Endothelial cell of umbilical vein (primary cell): Measurements from ENCODE around the gene MLLT1. TPM values are rescaled to one million over a fixed set of nuclear protein-coding genes. Genes with fewer than 3 reads are reported as not detected.
A peak's percentile ranks its signal among the peaks of the same experiment; 100 is the strongest.

ENCODE experiments used
- BruUV-seq: library from RNA; stranded (reverse); fragments of 400-500 nt; replicated peaks from 2 replicates; lab custom pipeline; 2021; lab: Mats Ljungman, UMichigan
- CTCF ChIA-PET: fragments of 300-600, 350-600 bp; sonication (Branson Sonifier 250); formaldehyde crosslinking; loops from one replicate; lab custom pipeline; 2021; ENCODE audit warnings: antibody characterized with exemption, inconsistent platforms; lab: Charles Lee
- POLR2A ChIA-PET: fragments of 300-600, 350-600 bp; sonication (Branson Sonifier 250); formaldehyde crosslinking; loops from one replicate; lab custom pipeline; 2021; ENCODE audit warnings: antibody characterized with exemption, inconsistent platforms; lab: Charles Lee
- DNase-seq: peaks from one replicate; pipeline ENCODE4 v3.0.0-alpha.2; 2011; ENCODE audit warnings: low read depth, low spot score
- FAIRE-seq: peaks from 2 replicates; lab custom pipeline; 2011; peaks lifted over from hg19 to GRCh38; lab: Jason Lieb, UNC
- H2AFZ ChIP-seq: 2 replicates; pipeline ENCODE4 v1.6.0; 2012; ENCODE audit warnings: low read depth, low read length, control low read depth, inconsistent platforms
- H3K27ac ChIP-seq: 2 replicates; pipeline ENCODE4 v1.5.1; 2011; ENCODE audit warnings: low read depth, mild to moderate bottlenecking, control low read depth, low read length, moderate library complexity; ENCODE audit not compliant: insufficient read depth
- H3K27me3 ChIP-seq, 2 experiments: 2 replicates each; pipeline versions ENCODE4 v1.6.0 to v1.6.1; 2011; ENCODE audit warnings: low read length in 2 of 2, mixed read lengths in 1 of 2; ENCODE audit not compliant: control insufficient read depth in 2 of 2, insufficient read depth in 2 of 2
- H3K36me3 ChIP-seq, 2 experiments: 2 replicates in 1 of 2; 3 replicates in 1 of 2; pipeline ENCODE4 v1.5.1; 2011; ENCODE audit warnings: low read length in 2 of 2, mild to moderate bottlenecking in 1 of 2, moderate library complexity in 1 of 2; ENCODE audit not compliant: control insufficient read depth in 2 of 2, insufficient read depth in 2 of 2; ENCODE audit errors: extremely low read depth in 1 of 2
- H3K4me1 ChIP-seq: 3 replicates; pipeline ENCODE4 v1.5.1; 2011; ENCODE audit warnings: mild to moderate bottlenecking, low read length; ENCODE audit not compliant: control insufficient read depth, insufficient read depth; ENCODE audit errors: extremely low read depth
- H3K4me2 ChIP-seq: 2 replicates; pipeline ENCODE4 v1.6.1; 2011; ENCODE audit warnings: low read length, control low read depth, mixed read lengths; ENCODE audit not compliant: insufficient read depth
- H3K4me3 ChIP-seq, 3 experiments: fragments of 200-600 bp in 1 of 3; sonication (generic), shearing (Covaris generic) in 1 of 3; replicated peaks in 1 of 3; 2 replicates each; pipeline ENCODE4 v1.5.1; 2011 to 2016; ENCODE audit warnings: control low read depth in 3 of 3, low read length in 3 of 3, mild to moderate bottlenecking in 2 of 3, inconsistent platforms in 1 of 3, low read depth in 1 of 3, moderate library complexity in 1 of 3; ENCODE audit not compliant: insufficient read depth in 1 of 3
- H3K79me2 ChIP-seq: 2 replicates; pipeline ENCODE4 v1.6.0; 2012; ENCODE audit warnings: low read length, inconsistent platforms; ENCODE audit not compliant: control insufficient read depth, insufficient read depth
- H3K9ac ChIP-seq: replicated peaks from 2 replicates; pipeline ENCODE3; 2011; ENCODE audit warnings: low read length, control low read depth; ENCODE audit not compliant: insufficient read depth; ENCODE audit errors: extremely low read depth
- H3K9me1 ChIP-seq: replicated peaks from 3 replicates; pipeline ENCODE4 v1.6.0; 2011; ENCODE audit warnings: mild to moderate bottlenecking, low read length; ENCODE audit not compliant: control insufficient read depth, insufficient read depth; ENCODE audit errors: extremely low read depth
- H3K9me3 ChIP-seq: replicated peaks from 2 replicates; pipeline ENCODE4 v1.5.1; 2012; ENCODE audit warnings: low read length, inconsistent platforms; ENCODE audit not compliant: control insufficient read depth, insufficient read depth
- H4K20me1 ChIP-seq: replicated peaks from 2 replicates; pipeline ENCODE3; 2011; ENCODE audit warnings: mild to moderate bottlenecking, low read length; ENCODE audit not compliant: control insufficient read depth, insufficient read depth; ENCODE audit errors: extremely low read depth
- CTCF ChIP-seq, 2 donors: IDR thresholded peaks; 1 replicate in 1 of 2; 2 replicates in 1 of 2; pipeline ENCODE4 v1.5.1; 2011; ENCODE audit warnings: low read length in 2 of 2, mild to moderate bottlenecking in 2 of 2, moderate library complexity in 2 of 2, control low read depth in 1 of 2, inconsistent platforms in 1 of 2, low read depth in 1 of 2; ENCODE audit not compliant: insufficient read depth in 1 of 2; ENCODE audit errors: extremely low read depth in 1 of 2
- EZH2 ChIP-seq: IDR thresholded peaks from 2 replicates; pipeline ENCODE4 v1.6.1; 2012; ENCODE audit warnings: borderline replicate concordance, low read depth, mild to moderate bottlenecking, moderate library complexity, low read length, inconsistent platforms; ENCODE audit not compliant: severe bottlenecking
- FOS ChIP-seq: IDR thresholded peaks from 2 replicates; pipeline ENCODE4 v1.6.1; 2011; ENCODE audit warnings: mild to moderate bottlenecking, low read length, moderate library complexity, borderline replicate concordance; ENCODE audit not compliant: insufficient read depth
- GATA2 ChIP-seq: IDR thresholded peaks from 2 replicates; pipeline ENCODE4 v1.7.0; 2011; ENCODE audit warnings: low read depth, mild to moderate bottlenecking, moderate library complexity, mixed read lengths, low read length; ENCODE audit not compliant: insufficient read length, insufficient read depth
- JUN ChIP-seq: IDR thresholded peaks from 2 replicates; pipeline ENCODE4 v1.6.1; 2011; ENCODE audit warnings: borderline replicate concordance, low read depth; ENCODE audit not compliant: insufficient read length, insufficient read depth
- MAX ChIP-seq: IDR thresholded peaks from 2 replicates; pipeline ENCODE4 v1.6.1; 2011; ENCODE audit not compliant: insufficient read depth, insufficient read length
- MYC ChIP-seq: IDR thresholded peaks from one replicate; pipeline ENCODE4 v1.6.1; 2011; ENCODE audit warnings: mild to moderate bottlenecking, low read depth, low read length
- POLR2A ChIP-seq: IDR thresholded peaks from 2 replicates; pipeline ENCODE4 v1.6.1; 2012; ENCODE audit warnings: low read depth, mild to moderate bottlenecking, control low read depth, low read length
- POLR2AphosphoS5 ChIP-seq: IDR thresholded peaks from 2 replicates; pipeline ENCODE4 v1.6.1; 2012; ENCODE audit warnings: low read depth, mild to moderate bottlenecking, control low read depth, low read length, moderate library complexity; ENCODE audit not compliant: insufficient read depth
- dilution Hi-C: fragments of 300-500 bp; cut with MboI; formaldehyde crosslinking; loops from one replicate; pipeline ENCODE4 v1.15.0; 2019; ENCODE audit warnings: low sequenced_read_pairs; ENCODE audit not compliant: extremely low pct_ligation_motif_present
- intact Hi-C: fragments of 100-400 bp; cut with micrococcal nuclease; formaldehyde crosslinking; loops from one replicate; pipeline ENCODE4 v1.10.0; 2022
- polyA plus RNA-seq, 4 experiments: library from polyadenylated mRNA; depleted of rRNA in 3 of 4; stranded (reverse) in 3 of 4; unstranded in 1 of 4; fragments of >200 nt; gene quantifications; 2 replicates each; pipeline versions ENCODE4 v1.2.1 to v1.2.3, GENCODE V29; 2011 to 2012; ENCODE audit warnings: missing spikeins in 1 of 4
- total RNA-seq: library from RNA; stranded (reverse); gene quantifications from 2 replicates; pipeline ENCODE4 v1.2.3, GENCODE V29; 2021

Gene MLLT1
- total and polyA plus RNA-seq, 2 donors (not counting 3 experiments of a cell fraction or from before 2014, with no cell fraction given), result 43.9 to 84.8 TPM

DNA sequence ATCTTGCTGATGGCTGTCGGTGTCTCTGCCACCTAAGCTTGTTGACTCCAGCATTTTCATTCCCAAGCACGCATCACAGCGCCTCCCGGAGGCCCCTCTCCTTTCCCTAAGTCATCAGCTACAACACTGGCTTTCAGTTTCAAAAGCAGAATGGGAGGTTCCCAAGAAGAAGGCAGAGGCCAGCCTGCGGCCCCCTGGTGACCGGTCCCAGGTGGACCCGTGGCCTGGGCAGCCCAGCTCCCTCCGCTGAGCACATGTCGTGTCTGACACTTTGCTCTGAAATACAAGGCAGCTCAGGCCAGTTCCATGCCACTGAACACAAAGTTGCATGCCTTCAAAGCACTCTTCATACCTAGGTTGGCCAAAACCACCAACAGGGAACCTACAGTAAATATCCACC lies 8.5 kb downstream of the MLLT1 start:
- Histone ChIP-seq H3K4me2 (peak overlapping the region; percentile 63), H3K36me3 (peaks cover 9 to 22% of the 10 kb centered on the region in 2 experiments), H3K27me3 (no peaks in the 10 kb centered on the region), H4K20me1 (no peaks in the 10 kb centered on the region), H3K9me3 (no peaks in the 10 kb centered on the region), H3K9ac (peak overlapping the region; percentile 64), H2AFZ (no peak overlapping the region), H3K27ac (peak overlapping the region; percentile 90), H3K4me1 (peaks cover 55% of the 10 kb centered on the region), H3K9me1 (no peaks in the 10 kb centered on the region), H3K79me2 (peaks cover 84% of the 10 kb centered on the region), H3K4me3 (no peak overlapping the region)
- DNase-seq (peak; percentile 32), FAIRE-seq (peak; percentile 64)
- ChIA-PET CTCF (interaction anchor here (0.7 to 3.3 kb wide), 8 partner anchors 9 to 145 kb away, joined by 3 to 42 read pairs (median 6); no protein-coding TSS in a partner anchor), POLR2A (no interaction called here)
- BruUV-seq, result no TSS peak
- intact Hi-C loops (loop anchor here (5.0 kb wide), 1 partner anchor 209 kb away; no protein-coding TSS in a partner anchor), dilution Hi-C loops (loop anchor here (10.0 kb wide), 1 partner anchor 46 kb away; no protein-coding TSS in a partner anchor)
- peak; percentile 6 to 30 for TF ChIP-seq CTCF (IDR thresholded peaks at IDR 0.05; ENCODE audit: extremely low read depth in 1 of 2, insufficient read depth in 1 of 2, low read depth in 1 of 2, low read length in 2 of 2)
- no peak for TF ChIP-seq POLR2AphosphoS5

GRCh38 chr19:6270822-6271221 lies 9.0 kb downstream of the MLLT1 start:
- TF ChIP-seq POLR2AphosphoS5, result no peak
- no peak for TF ChIP-seq JUN
- no peak for TF ChIP-seq CTCF (IDR thresholded peaks at IDR 0.05; ENCODE audit: extremely low read depth in 1 of 2, insufficient read depth in 1 of 2, low read depth in 1 of 2, low read length in 2 of 2)
- TF ChIP-seq MAX, result no peak
- TF ChIP-seq MYC, result no peak
- no peak for TF ChIP-seq EZH2
- TF ChIP-seq POLR2A, result no peak
- no peak for TF ChIP-seq FOS
- no peak for TF ChIP-seq GATA2
- Histone ChIP-seq H2AFZ (no peak overlapping the region), H3K4me3 (no peak overlapping the region), H4K20me1 (no peaks in the 10 kb centered on the region), H3K9ac (no peak overlapping the region), H3K9me1 (no peaks in the 10 kb centered on the region), H3K27me3 (no peaks in the 10 kb centered on the region), H3K4me1 (peaks cover 51% of the 10 kb centered on the region), H3K9me3 (no peaks in the 10 kb centered on the region), H3K36me3 (peaks cover 9 to 22% of the 10 kb centered on the region in 2 experiments), H3K4me2 (no peak overlapping the region), H3K27ac (peak overlapping the region; percentile 90), H3K79me2 (peaks cover 83% of the 10 kb centered on the region)
- POLR2A ChIA-PET, result no interaction called here
- intact Hi-C loops (loop anchor here (5.0 kb wide), 1 partner anchor 209 kb away; no protein-coding TSS in a partner anchor), dilution Hi-C loops (loop anchor here (10.0 kb wide), 1 partner anchor 46 kb away; no protein-coding TSS in a partner anchor)
- CTCF ChIA-PET, result interaction anchor here (1.0 to 3.3 kb wide), 4 partner anchors 10 to 145 kb away, joined by 3 to 42 read pairs (median 16); no protein-coding TSS in a partner anchor
- no TSS peak for BruUV-seq
- DNase-seq (no peak), FAIRE-seq (no peak)
